Measurements from ENCODE around the gene G6PC1. TPM values are rescaled to one million over a fixed set of nuclear protein-coding genes. Genes with fewer than 3 reads are reported as not detected.
A peak's percentile ranks its signal among the peaks of the same experiment; 100 is the strongest.

Gene G6PC1
- total and polyA plus RNA-seq, 2 of the 13 experiments (the other 11 are each of a cell fraction or from before 2014, with no cell fraction given), result 1.7 to 37.9 TPM

DNA sequence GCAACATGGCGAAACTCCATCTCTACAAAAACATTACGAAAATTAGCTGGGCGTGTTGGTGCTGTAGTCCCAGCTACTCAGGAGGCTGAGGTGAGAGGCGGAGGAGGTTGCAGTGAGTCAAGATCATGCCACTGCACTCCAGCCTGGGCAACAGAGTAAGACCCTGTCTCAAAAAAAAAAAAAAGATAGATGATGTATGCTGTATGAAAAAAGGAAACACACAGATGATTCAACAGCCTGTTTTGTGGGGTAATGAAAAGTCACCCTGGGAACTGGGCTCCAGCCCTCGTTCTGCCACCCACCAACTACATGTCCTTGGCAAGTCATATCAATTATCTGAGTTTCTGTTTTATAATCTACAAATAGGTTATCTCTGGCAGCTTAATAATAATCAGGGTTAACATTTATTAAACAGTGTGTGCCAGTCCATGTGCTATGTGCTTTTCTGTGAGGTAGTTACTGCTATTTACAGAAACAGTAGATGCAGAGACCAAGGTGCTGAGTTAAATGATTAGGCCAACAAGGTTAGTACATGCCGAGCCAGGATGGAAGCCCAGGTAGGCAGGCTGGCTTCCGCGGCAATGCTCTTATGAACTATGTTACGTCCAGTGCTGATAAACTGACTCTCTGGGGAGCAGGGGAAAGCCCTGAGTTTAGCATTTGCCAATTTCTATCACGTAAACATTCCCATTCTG is 1.1 kb downstream of the G6PC1 start (continued):
- TF ChIP-seq, protein P1, sequence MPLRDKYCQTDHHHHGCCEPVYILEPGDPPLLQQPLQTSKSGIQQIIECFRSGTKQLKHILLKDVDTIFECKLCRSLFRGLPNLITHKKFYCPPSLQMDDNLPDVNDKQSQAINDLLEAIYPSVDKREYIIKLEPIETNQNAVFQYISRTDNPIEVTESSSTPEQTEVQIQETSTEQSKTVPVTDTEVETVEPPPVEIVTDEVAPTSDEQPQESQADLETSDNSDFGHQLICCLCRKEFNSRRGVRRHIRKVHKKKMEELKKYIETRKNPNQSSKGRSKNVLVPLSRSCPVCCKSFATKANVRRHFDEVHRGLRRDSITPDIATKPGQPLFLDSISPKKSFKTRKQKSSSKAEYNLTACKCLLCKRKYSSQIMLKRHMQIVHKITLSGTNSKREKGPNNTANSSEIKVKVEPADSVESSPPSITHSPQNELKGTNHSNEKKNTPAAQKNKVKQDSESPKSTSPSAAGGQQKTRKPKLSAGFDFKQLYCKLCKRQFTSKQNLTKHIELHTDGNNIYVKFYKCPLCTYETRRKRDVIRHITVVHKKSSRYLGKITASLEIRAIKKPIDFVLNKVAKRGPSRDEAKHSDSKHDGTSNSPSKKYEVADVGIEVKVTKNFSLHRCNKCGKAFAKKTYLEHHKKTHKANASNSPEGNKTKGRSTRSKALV (CRISPR knock-in tag; IDR thresholded peaks at IDR 0.05), result no peak
- no peak for TF ChIP-seq TP53 (CRISPR knock-in tag; conservative IDR thresholded peaks at IDR 0.05)
- TF ChIP-seq GTF2F1 (IDR thresholded peaks at IDR 0.05; ENCODE audit: low read length), result no peak
- no peak for TF ChIP-seq ZNF251 (CRISPR knock-in tag; IDR thresholded peaks at IDR 0.05)
- TF ChIP-seq FOXM1 (CRISPR knock-in tag; IDR thresholded peaks at IDR 0.05), result no peak
- no peak for TF ChIP-seq ZNF333 (CRISPR knock-in tag; IDR thresholded peaks at IDR 0.05; ENCODE audit: borderline replicate concordance)
- 0 out of 2 replicates have a peak, but pooled peaks have one; percentile 4 for TF ChIP-seq ZFX (CRISPR knock-in tag; IDR thresholded peaks at IDR 0.05; ENCODE audit: low read depth)
- TF ChIP-seq, protein P2, sequence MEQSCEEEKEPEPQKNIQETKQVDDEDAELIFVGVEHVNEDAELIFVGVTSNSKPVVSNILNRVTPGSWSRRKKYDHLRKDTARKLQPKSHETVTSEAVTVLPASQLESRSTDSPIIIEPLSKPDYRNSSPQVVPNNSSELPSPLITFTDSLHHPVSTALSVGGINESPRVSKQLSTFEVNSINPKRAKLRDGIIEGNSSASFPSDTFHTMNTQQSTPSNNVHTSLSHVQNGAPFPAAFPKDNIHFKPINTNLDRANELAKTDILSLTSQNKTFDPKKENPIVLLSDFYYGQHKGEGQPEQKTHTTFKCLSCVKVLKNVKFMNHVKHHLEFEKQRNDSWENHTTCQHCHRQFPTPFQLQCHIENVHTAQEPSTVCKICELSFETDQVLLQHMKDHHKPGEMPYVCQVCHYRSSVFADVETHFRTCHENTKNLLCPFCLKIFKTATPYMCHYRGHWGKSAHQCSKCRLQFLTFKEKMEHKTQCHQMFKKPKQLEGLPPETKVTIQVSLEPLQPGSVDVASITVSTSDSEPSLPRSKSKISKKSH (CRISPR knock-in tag; IDR thresholded peaks at IDR 0.05; ENCODE audit: borderline replicate concordance), result no peak
- no peak for TF ChIP-seq KDM5A (IDR thresholded peaks at IDR 0.05; ENCODE audit: borderline replicate concordance, low read length)
- no peak for TF ChIP-seq ZKSCAN5 (CRISPR knock-in tag; IDR thresholded peaks at IDR 0.05)
- no peak for TF ChIP-seq ELF4 (CRISPR knock-in tag; IDR thresholded peaks at IDR 0.05; ENCODE audit: borderline replicate concordance)
- TF ChIP-seq ZNF781 (CRISPR knock-in tag; IDR thresholded peaks at IDR 0.05; ENCODE audit: borderline replicate concordance, not compliant biosample characterization), result no peak
- no peak for TF ChIP-seq REXO4 (CRISPR knock-in tag; IDR thresholded peaks at IDR 0.05; ENCODE audit: borderline replicate concordance)
- TF ChIP-seq ZNF329 (CRISPR knock-in tag; IDR thresholded peaks at IDR 0.05; ENCODE audit: low read depth), result 0 out of 2 replicates have a peak, but pooled peaks have one; percentile 45
- 0 out of 2 replicates have a peak, but pooled peaks have one; percentile 20 for TF ChIP-seq ZNF878 (CRISPR knock-in tag; IDR thresholded peaks at IDR 0.05)
- 0 out of 2 replicates have a peak, but pooled peaks have one; percentile 66 for TF ChIP-seq SNAPC2 (CRISPR knock-in tag; IDR thresholded peaks at IDR 0.05)
- TF ChIP-seq ZNF264 (CRISPR knock-in tag; IDR thresholded peaks at IDR 0.05), result 0 out of 2 replicates have a peak, but pooled peaks have one; percentile 27
- no peak for TF ChIP-seq KLF6 (CRISPR knock-in tag; IDR thresholded peaks at IDR 0.05)
- TF ChIP-seq ZNF292 (CRISPR knock-in tag; IDR thresholded peaks at IDR 0.05; ENCODE audit: borderline replicate concordance, low read depth), result 0 out of 2 replicates have a peak, but pooled peaks have one; percentile 17
- peak; percentile 92 for TF ChIP-seq ZNF607 (CRISPR knock-in tag; IDR thresholded peaks at IDR 0.05; ENCODE audit: borderline replicate concordance)
- TF ChIP-seq HMG20B (CRISPR knock-in tag; conservative IDR thresholded peaks at IDR 0.05), result no peak
- TF ChIP-seq, protein P3, sequence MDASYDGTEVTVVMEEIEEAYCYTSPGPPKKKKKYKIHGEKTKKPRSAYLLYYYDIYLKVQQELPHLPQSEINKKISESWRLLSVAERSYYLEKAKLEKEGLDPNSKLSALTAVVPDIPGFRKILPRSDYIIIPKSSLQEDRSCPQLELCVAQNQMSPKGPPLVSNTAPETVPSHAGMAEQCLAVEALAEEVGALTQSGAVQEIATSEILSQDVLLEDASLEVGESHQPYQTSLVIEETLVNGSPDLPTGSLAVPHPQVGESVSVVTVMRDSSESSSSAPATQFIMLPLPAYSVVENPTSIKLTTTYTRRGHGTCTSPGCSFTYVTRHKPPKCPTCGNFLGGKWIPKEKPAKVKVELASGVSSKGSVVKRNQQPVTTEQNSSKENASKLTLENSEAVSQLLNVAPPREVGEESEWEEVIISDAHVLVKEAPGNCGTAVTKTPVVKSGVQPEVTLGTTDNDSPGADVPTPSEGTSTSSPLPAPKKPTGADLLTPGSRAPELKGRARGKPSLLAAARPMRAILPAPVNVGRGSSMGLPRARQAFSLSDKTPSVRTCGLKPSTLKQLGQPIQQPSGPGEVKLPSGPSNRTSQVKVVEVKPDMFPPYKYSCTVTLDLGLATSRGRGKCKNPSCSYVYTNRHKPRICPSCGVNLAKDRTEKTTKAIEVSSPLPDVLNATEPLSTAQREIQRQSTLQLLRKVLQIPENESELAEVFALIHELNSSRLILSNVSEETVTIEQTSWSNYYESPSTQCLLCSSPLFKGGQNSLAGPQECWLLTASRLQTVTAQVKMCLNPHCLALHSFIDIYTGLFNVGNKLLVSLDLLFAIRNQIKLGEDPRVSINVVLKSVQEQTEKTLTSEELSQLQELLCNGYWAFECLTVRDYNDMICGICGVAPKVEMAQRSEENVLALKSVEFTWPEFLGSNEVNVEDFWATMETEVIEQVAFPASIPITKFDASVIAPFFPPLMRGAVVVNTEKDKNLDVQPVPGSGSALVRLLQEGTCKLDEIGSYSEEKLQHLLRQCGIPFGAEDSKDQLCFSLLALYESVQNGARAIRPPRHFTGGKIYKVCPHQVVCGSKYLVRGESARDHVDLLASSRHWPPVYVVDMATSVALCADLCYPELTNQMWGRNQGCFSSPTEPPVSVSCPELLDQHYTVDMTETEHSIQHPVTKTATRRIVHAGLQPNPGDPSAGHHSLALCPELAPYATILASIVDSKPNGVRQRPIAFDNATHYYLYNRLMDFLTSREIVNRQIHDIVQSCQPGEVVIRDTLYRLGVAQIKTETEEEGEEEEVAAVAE (CRISPR knock-in tag; IDR thresholded peaks at IDR 0.05; ENCODE audit: borderline replicate concordance), result no peak

Measured in HepG2 (cell line).